HG03135 (cell line): ENCODE results near the gene STOM.

ENCODE experiments used
- ATAC-seq: cut with Tn5 transposase; IDR thresholded peaks from one replicate; pipeline ENCODE4 v1.9.1; 2021; ENCODE audit warnings: mild to moderate bottlenecking, moderate library complexity; ENCODE audit not compliant: unreplicated experiment

The STOM gene

GRCh38 chr9:121323449-121324151 lies 46.5 kb downstream of the STOM start:
- no peak for ATAC-seq

GRCh38 chr9:121322737-121323448 lies 47.2 kb downstream of the STOM start:
- no peak for ATAC-seq

GRCh38 chr9:121322037-121322736 lies 47.9 kb downstream of the STOM start:
- no peak for ATAC-seq

GRCh38 chr9:121321016-121321503 lies 49.0 kb downstream of the STOM start:
- no peak for ATAC-seq

- ATAC-seq: no peak
Measured at GRCh38 chr9:121319383-121319780, 50.7 kb downstream of the STOM start.

GRCh38 chr9:121318631-121319382 lies 51.2 kb downstream of the STOM start:
- no peak for ATAC-seq

- no peak for ATAC-seq
Measured at GRCh38 chr9:121317737-121318630, 52.1 kb downstream of the STOM start.

GRCh38 chr9:121316852-121317373 lies 53.1 kb downstream of the STOM start:
- ATAC-seq: no peak

- ATAC-seq: no peak
Measured at GRCh38 chr9:121316378-121316777, 53.7 kb downstream of the STOM start.

GRCh38 chr9:121313458-121314152 lies 56.4 kb downstream of the STOM start:
- ATAC-seq: no peak

GRCh38 chr9:121312169-121312568 lies 57.9 kb downstream of the STOM start:
- no peak for ATAC-seq

GRCh38 chr9:121310571-121310970 lies 59.5 kb downstream of the STOM start:
- ATAC-seq: no peak

- ATAC-seq: no peak
Measured at GRCh38 chr9:121309833-121310425, 60.1 kb downstream of the STOM start.

GRCh38 chr9:121309171-121309570 lies 60.9 kb downstream of the STOM start:
- no peak for ATAC-seq

- ATAC-seq: no peak
Measured at GRCh38 chr9:121308765-121309164, 61.3 kb downstream of the STOM start.

GRCh38 chr9:121307976-121308375 lies 62.1 kb downstream of the STOM start:
- no peak for ATAC-seq

- ATAC-seq: no peak
Measured at GRCh38 chr9:121305269-121305994, 64.6 kb downstream of the STOM start.

GRCh38 chr9:121304707-121305106 lies 65.3 kb downstream of the STOM start:
- ATAC-seq: no peak
